ENCODE data around the gene CIITA. TPM values are rescaled to one million over a fixed set of nuclear protein-coding genes. Genes with fewer than 3 reads are reported as not detected.
A peak's percentile ranks its signal among the peaks of the same experiment; 100 is the strongest.

Gene CIITA
- total and polyA plus RNA-seq, 9 of the 15 experiments (the other 6 are each of a cell fraction or from before 2014, with no cell fraction given), result 0.01 to 0.20 (median 0.11) TPM; not detected in 4

GRCh38 chr16:10870137-10870776, 6.7 kb upstream of the CIITA start (continued):
- TF ChIP-seq REST (IDR thresholded peaks at IDR 0.05; ENCODE audit: borderline replicate concordance) (peak; percentile 14; the same call in 1 of the 2 replicates), REST (CRISPR knock-in tag; IDR thresholded peaks at IDR 0.05; ENCODE audit: low read depth) (no peak), TEAD2 (tag; IDR thresholded peaks at IDR 0.05) (no peak), TCFL5 (CRISPR knock-in tag; conservative IDR thresholded peaks at IDR 0.05) (no peak), RBM25 (IDR thresholded peaks at IDR 0.05; ENCODE audit: low read depth, low read length, severe bottlenecking) (peak; percentile 67), RERE (CRISPR knock-in tag; IDR thresholded peaks at IDR 0.05; ENCODE audit: borderline replicate concordance) (no peak), ARID1B (IDR thresholded peaks at IDR 0.05) (no peak)
